ENCODE data around the gene CSRP1. TPM values are rescaled to one million over a fixed set of nuclear protein-coding genes. Genes with fewer than 3 reads are reported as not detected.

The CSRP1 gene
- total RNA-seq, 1 experiment from 2014 or later = 14.3 TPM

GRCh38 chr1:201436969-201437368 is 70.0 kb downstream of the CSRP1 start:
- H3K4me3 Mint-ChIP-seq = no peak overlapping the region
- no peak for TF ChIP-seq ZMAT4 (CRISPR knock-in tag; IDR thresholded peaks at IDR 0.05)
- H3K9me3 Mint-ChIP-seq = peaks cover 10% of the 10 kb centered on the region
- no peaks in the 10 kb centered on the region; the same call in 1 of the 2 replicates for H3K27me3 Mint-ChIP-seq (ENCODE audit: low read depth)
- no peak for DNase-seq (ENCODE audit: low spot score)
- ChIA-PET POLR2A (interaction anchor here (1.2 kb wide), 1 partner anchor 43 kb away, joined by 10 read pairs; no protein-coding TSS in a partner anchor), CTCF (interaction anchor here (0.5 to 4.8 kb wide), 37 partner anchors 10 to 458 kb away, joined by 3 to 195 read pairs (median 8); partner anchors contain the start of genes PHLDA3 and TNNT2)
- no peak overlapping the region for H3K27ac Mint-ChIP-seq
- peaks cover 20% of the 10 kb centered on the region for H3K4me1 Mint-ChIP-seq
- no peaks in the 10 kb centered on the region for H3K36me3 Mint-ChIP-seq
- no peak for ATAC-seq

- Mint-ChIP-seq H3K4me3 (no peak overlapping the region; the same call in 1 of the 2 replicates), H3K36me3 (no peaks in the 10 kb centered on the region), H3K27ac (no peak overlapping the region; the same call in 1 of the 2 replicates), H3K27me3 (ENCODE audit: low read depth) (no peaks in the 10 kb centered on the region; the same call in 1 of the 2 replicates), H3K4me1 (peaks cover 19% of the 10 kb centered on the region), H3K9me3 (peaks cover 9% of the 10 kb centered on the region)
- peak; percentile 97 for ATAC-seq
- DNase-seq (ENCODE audit: low spot score) = peak; percentile 72
- ChIA-PET CTCF (interaction anchor here (0.5 to 4.8 kb wide), 45 partner anchors 10 to 458 kb away, joined by 3 to 195 read pairs (median 7); partner anchors contain the start of genes PHLDA3 and TNNT2), POLR2A (interaction anchor here (0.8 to 1.5 kb wide), 3 partner anchors 11 to 44 kb away, joined by 3 to 10 read pairs (median 4); partner anchors contain the start of gene PHLDA3)
- TF ChIP-seq ARID4B (CRISPR knock-in tag; IDR thresholded peaks at IDR 0.05; ENCODE audit: borderline replicate concordance) (no peak), NFE2L1 (CRISPR knock-in tag; IDR thresholded peaks at IDR 0.05) (no peak), KAT7 (CRISPR knock-in tag; IDR thresholded peaks at IDR 0.05; ENCODE audit: borderline replicate concordance) (no peak), PRDM15 (CRISPR knock-in tag; IDR thresholded peaks at IDR 0.05) (no peak), SOX15 (CRISPR knock-in tag; IDR thresholded peaks at IDR 0.05) (no peak), ZNF138 (CRISPR knock-in tag; conservative IDR thresholded peaks at IDR 0.05) (no peak), GTF2I (CRISPR knock-in tag; conservative IDR thresholded peaks at IDR 0.05) (no peak), ZSCAN18 (CRISPR knock-in tag; IDR thresholded peaks at IDR 0.05) (no peak), CDX4 (CRISPR knock-in tag; IDR thresholded peaks at IDR 0.05; ENCODE audit: borderline replicate concordance) (no peak), ZNF317 (CRISPR knock-in tag; IDR thresholded peaks at IDR 0.05; ENCODE audit: borderline replicate concordance, low read depth) (no peak), NFATC4 (CRISPR knock-in tag; IDR thresholded peaks at IDR 0.05) (no peak), SMAD4 (CRISPR knock-in tag; IDR thresholded peaks at IDR 0.05) (no peak), IRF1 (CRISPR knock-in tag; IDR thresholded peaks at IDR 0.05) (no peak), ZNF219 (CRISPR knock-in tag; IDR thresholded peaks at IDR 0.05; ENCODE audit: borderline replicate concordance) (no peak), JUN (CRISPR knock-in tag; IDR thresholded peaks at IDR 0.05) (no peak), E2F5 (CRISPR knock-in tag; IDR thresholded peaks at IDR 0.05) (no peak), ZBTB21 (CRISPR knock-in tag; IDR thresholded peaks at IDR 0.05; ENCODE audit: borderline replicate concordance) (no peak)
These were observed 70.5 kb downstream of the CSRP1 start for GRCh38 chr1:201436393-201436792.
